A673 (cell line): ENCODE results near the gene TMEM183A. TPM values are rescaled to one million over a fixed set of nuclear protein-coding genes. Genes with fewer than 3 reads are reported as not detected.
A peak's percentile ranks its signal among the peaks of the same experiment; 100 is the strongest.

Source experiments
- Bru-seq: library from RNA; stranded (reverse); fragments of 400-500 nt; gene quantifications from one replicate; lab custom pipeline; 2021; lab: Mats Ljungman, UMichigan
- BruChase-seq, 2 experiments: library from RNA; stranded (reverse); fragments of 400-500 nt; gene quantifications; one replicate each; lab custom pipeline; 2021; lab: Mats Ljungman, UMichigan
- BruUV-seq: library from RNA; stranded (reverse); fragments of 400-500 nt; replicated peaks from 2 replicates; lab custom pipeline; 2021; lab: Mats Ljungman, UMichigan
- CTCF ChIA-PET: fragments of 300-600 bp; sonication (Branson Sonifier 250); formaldehyde crosslinking; loops from one replicate; lab custom pipeline; 2022; ENCODE audit warnings: antibody characterized with exemption; lab: Charles Lee
- POLR2A ChIA-PET: fragments of 300-600 bp; sonication (Branson Sonifier 250); formaldehyde crosslinking; loops from one replicate; lab custom pipeline; 2022; ENCODE audit warnings: antibody characterized with exemption; ENCODE audit not compliant: low non-redundant PET; lab: Charles Lee
- DNase-seq: peaks from one replicate; pipeline ENCODE4 v3.0.0-alpha.2; 2015; ENCODE audit warnings: low spot score
- H3K27ac ChIP-seq: fragments of 200-600 bp; sonication (generic); 2 replicates; pipeline ENCODE4 v1.5.1; 2016; ENCODE audit warnings: mixed run types, low read depth, mild to moderate bottlenecking, mixed read lengths, antibody characterized with exemption, low read length; ENCODE audit not compliant: poor library complexity, severe bottlenecking
- H3K27me3 ChIP-seq: fragments of 200-600 bp; sonication (generic); replicated peaks from 2 replicates; pipeline ENCODE4 v1.6.1; 2017; ENCODE audit warnings: mixed run types, low read depth, mild to moderate bottlenecking, mixed read lengths, antibody characterized with exemption, low read length; ENCODE audit not compliant: insufficient read depth, poor library complexity
- H3K36me3 ChIP-seq: fragments of 200-600 bp; sonication (generic); 2 replicates; pipeline ENCODE4 v1.6.1; 2016; ENCODE audit warnings: mixed run types, mild to moderate bottlenecking, mixed read lengths, antibody characterized with exemption, low read length; ENCODE audit not compliant: insufficient read depth, poor library complexity, severe bottlenecking
- H3K4me1 ChIP-seq: fragments of 200-600 bp; sonication (generic); 2 replicates; pipeline ENCODE4 v1.6.1; 2017; ENCODE audit warnings: mixed run types, mild to moderate bottlenecking, mixed read lengths, antibody characterized with exemption, low read length; ENCODE audit not compliant: insufficient read depth, poor library complexity, severe bottlenecking
- H3K4me3 ChIP-seq: fragments of 200-600 bp; sonication (generic); 2 replicates; pipeline ENCODE4 v1.5.1; 2016; ENCODE audit warnings: low read depth, mixed run types, mild to moderate bottlenecking, mixed read lengths, low read length; ENCODE audit not compliant: poor library complexity, severe bottlenecking
- H3K9me3 ChIP-seq: fragments of 200-600 bp; sonication (generic); 2 replicates; pipeline ENCODE4 v1.6.1; 2016; ENCODE audit warnings: mixed run types, low read depth, mild to moderate bottlenecking, mixed read lengths, antibody characterized with exemption, low read length; ENCODE audit not compliant: poor library complexity, severe bottlenecking
- CTCF ChIP-seq: fragments of 300-800, 200-600 bp; sonication (generic); conservative IDR thresholded peaks from 2 replicates; pipeline ENCODE4 v1.5.1; 2017; ENCODE audit warnings: low read depth, mild to moderate bottlenecking, antibody characterized with exemption, low read length, moderate library complexity, mixed read lengths
- EZH2 ChIP-seq: fragments of 200-600 bp; sonication (generic); IDR thresholded peaks from 2 replicates; pipeline ENCODE4 v1.6.1; 2017; ENCODE audit warnings: borderline replicate concordance, low read depth, mild to moderate bottlenecking, mixed read lengths, antibody characterized with exemption, low read length; ENCODE audit not compliant: poor library complexity, severe bottlenecking
- intact Hi-C: fragments of 100-400 bp; cut with micrococcal nuclease; formaldehyde crosslinking; loops from one replicate; pipeline ENCODE4 v1.10.0; 2022; ENCODE audit not compliant: unreplicated experiment
- long read RNA-seq: library from polyadenylated mRNA; stranded (forward); transcript quantifications from one replicate; pipeline ENCODE4 v2.0.0, GENCODE V29; 2022
- total RNA-seq: library from RNA; stranded (reverse); gene quantifications from 2 replicates; pipeline ENCODE4 v1.2.3, GENCODE V29; 2021

TMEM183A gene
- 65.1 and 68.4 TPM in 2 replicates for total RNA-seq
- Bru-seq, nascent RNA: percentile 88 among the genes with signal in this experiment
- BruChase-seq, experiment 1, labeled RNA remaining after a 2-hour chase: percentile 80 among the genes with signal in this experiment
- percentile 84 among the genes with signal in this experiment for BruChase-seq, experiment 2, labeled RNA remaining after a 6-hour chase
- long read RNA-seq, transcript TMEM183A-201 (8 exons, 3,019 nt): major isoform, 108 of 212 reads
- long read RNA-seq, partial matches to known transcripts: 29 of 212 reads
- long read RNA-seq, other reads (novel, unspliced or antisense): 75 of 212 reads

GRCh38 chr1:203006948-203007871, at the start of gene TMEM183A:
TMEM183A (plus strand) TSS chr1:203007374; CDS start chr1:203007466, 92 bp downstream.
- Histone ChIP-seq H3K27me3 (no peaks in the 10 kb centered on the region), H3K27ac (peak within 1 kb of the TSS; percentile 90), H3K4me1 (peaks cover 13% of the 10 kb centered on the region), H3K4me3 (peak within 1 kb of the TSS; percentile 97), H3K9me3 (no peaks in the 10 kb centered on the region), H3K36me3 (peaks cover 35% of the 10 kb centered on the region)
- intact Hi-C loops: loop anchor here (5.0 to 10.0 kb wide), 2 partner anchors 80 to 662 kb away; partner anchors contain the start of genes KLHL12, PPP1R12B and UBE2T
- TF ChIP-seq EZH2 (no peak), CTCF (no peak)
- DNase-seq: peak; percentile 98
- POLR2A ChIA-PET: interaction anchor here (0.6 to 1.0 kb wide), 3 partner anchors 80 to 132 kb away, joined by 3 to 8 read pairs (median 6); no protein-coding TSS in a partner anchor
- CTCF ChIA-PET: interaction anchor here (0.6 kb wide), 1 partner anchor 215 kb away, joined by 3 read pairs; no protein-coding TSS in a partner anchor
- no TSS peak for BruUV-seq

- ChIA-PET POLR2A (no interaction called here), CTCF (no interaction called here)
- peaks cover 13% of the 10 kb centered on the region for H3K4me1 ChIP-seq
- H3K9me3 ChIP-seq: no peaks in the 10 kb centered on the region
- H3K27me3 ChIP-seq: no peaks in the 10 kb centered on the region
- BruUV-seq: no TSS peak
- intact Hi-C loops: no loop called here
- H3K4me3 ChIP-seq: peak within 1 kb of the TSS; percentile 99
- DNase-seq: peak; percentile 91
- H3K27ac ChIP-seq: peak within 1 kb of the TSS; percentile 97
- TF ChIP-seq CTCF: no peak
- TF ChIP-seq EZH2: no peak
- peaks cover 5% of the 10 kb centered on the region for H3K36me3 ChIP-seq
These were observed 49.2 kb upstream of the TMEM183A start, which contains the start of gene ADIPOR1 for GRCh38 chr1:202957733-202958543. ADIPOR1 (minus strand) TSS chr1:202958312; CDS start chr1:202951070, 7,242 bp downstream.
